Body of pancreas (tissue), 4 donors: ENCODE data around the gene NXT1. TPM values are rescaled to one million over a fixed set of nuclear protein-coding genes. Genes with fewer than 3 reads are reported as not detected.

Experiments used
- ATAC-seq: fragments of 150-250 bp; one replicate; pipeline ENCODE4 v1.9.1; 2016
- DNase-seq, 4 donors: peaks; one replicate each; pipeline ENCODE4 v3.0.0-alpha.2; 2019
- H3K27ac ChIP-seq, 4 donors: fragments of 200-600 bp; sonication (generic); 1 replicate in 3 of 4; 2 replicates in 1 of 4; pipeline versions ENCODE4 v1.5.1 to v1.6.1; 2016 to 2019; ENCODE audit warnings: mild to moderate bottlenecking in 1 of 4, mixed read lengths in 1 of 4, moderate library complexity in 1 of 4
- H3K27me3 ChIP-seq, 2 donors: fragments of 200-600 bp; sonication (generic); one replicate each; pipeline ENCODE4 v1.6.0; 2016; ENCODE audit warnings: mild to moderate bottlenecking in 1 of 2
- H3K36me3 ChIP-seq, 2 donors: fragments of 200-600 bp; sonication (generic); replicated peaks in 1 of 2; 2 replicates each; pipeline ENCODE4 v1.5.1; 2016; ENCODE audit warnings: low read depth in 2 of 2; ENCODE audit not compliant: insufficient read depth in 1 of 2
- H3K4me1 ChIP-seq: fragments of 200-600 bp; sonication (generic); one replicate; pipeline ENCODE4 v1.6.0; 2016
- H3K4me3 ChIP-seq, 2 donors: fragments of 200-600 bp; sonication (generic); 1 replicate in 1 of 2; 2 replicates in 1 of 2; pipeline ENCODE4 v1.5.1; 2016 to 2019
- H3K9me3 ChIP-seq, 3 donors: fragments of 200-600 bp; sonication (generic); 1 replicate in 2 of 3; 2 replicates in 1 of 3; pipeline ENCODE4 v1.5.1; 2016
- POLR2A ChIP-seq, 3 donors: fragments of 450-650 bp; IDR thresholded peaks; one replicate each; pipeline ENCODE4 v1.6.1; 2016; ENCODE audit warnings: antibody characterized with exemption in 3 of 3, mild to moderate bottlenecking in 2 of 3
- WGBS, 2 donors: methylation state at CpG; one replicate each; pipeline ENCODE4 v1.1.5; 2017; 5-methylcytosine and 5-hydroxymethylcytosine counted together
- intact Hi-C: fragments of 100-400 bp; cut with DNase I; formaldehyde crosslinking; loops from one replicate; pipeline ENCODE4 v1.15.1; 2023
- total RNA-seq, 2 donors: library from RNA; depleted of rRNA; stranded (reverse); fragments of >200 nt; gene quantifications; one replicate each; pipeline ENCODE4 v1.1.0, GENCODE V29; 2016
- TF ChIP-seq, protein P1 (sequence below), 7 experiments: fragments of 450-650 bp in 4 of 7; fragments of 200-600 bp in 3 of 7; sonication (generic) in 3 of 7; IDR thresholded peaks; one replicate each; pipeline ENCODE4 v1.5.1; 2016 to 2019; ENCODE audit warnings: antibody characterized with exemption in 7 of 7

Gene NXT1
- 10 to 100 TPM in 1 of 2 donors, 1 to 10 TPM in 1; 6.5 to 16.2 TPM for total RNA-seq

DNA sequence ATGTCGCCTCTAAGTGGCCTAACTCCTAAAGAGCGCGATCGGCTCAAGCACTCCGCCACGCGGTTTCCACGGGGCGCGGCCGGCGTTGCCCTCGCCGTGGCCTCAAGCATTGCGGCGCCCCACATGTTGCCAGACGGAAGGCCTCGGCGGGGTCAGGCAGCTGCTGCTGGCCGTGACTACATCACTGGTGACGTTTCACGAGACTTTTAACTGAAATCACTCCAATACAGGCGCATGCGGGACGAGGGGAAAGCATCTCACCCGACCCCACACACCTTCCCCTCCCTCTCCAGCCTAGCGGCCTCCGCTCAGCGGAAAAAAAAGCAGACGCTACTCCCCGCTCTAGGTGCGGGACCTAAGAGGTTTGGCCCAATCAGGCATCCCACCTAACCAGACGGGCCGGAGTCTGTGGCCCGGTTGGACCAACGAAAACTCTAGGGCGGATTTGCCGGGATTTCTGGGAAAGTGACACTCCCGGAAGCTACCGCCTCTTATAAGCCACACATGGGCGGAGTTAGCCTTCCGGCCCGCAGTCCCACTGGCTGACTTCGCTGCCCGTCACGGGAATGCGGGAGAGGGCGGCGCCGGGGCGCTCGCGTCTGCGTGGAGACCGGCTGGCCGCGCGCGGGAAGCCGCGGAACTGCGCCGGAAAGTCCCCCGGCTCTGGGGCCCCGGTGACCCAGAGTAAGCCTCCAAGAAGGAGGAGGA lies at the start of gene NXT1:
NXT1 (plus strand) TSS at position 596 of the 708 bp plus-strand sequence. CDS start 3,251 bp downstream, outside the sequence.
- DNase-seq = peak; percentile 97 to 98 (median 98)
- H3K4me1 ChIP-seq = peaks cover 18% of the 10 kb centered on the region
- peak within 1 kb of the TSS; percentile 70 to 94 for H3K4me3 ChIP-seq
- H3K27me3 ChIP-seq = no peaks in the 10 kb centered on the region
- no peaks in the 10 kb centered on the region for H3K9me3 ChIP-seq
- TF ChIP-seq, protein P1, sequence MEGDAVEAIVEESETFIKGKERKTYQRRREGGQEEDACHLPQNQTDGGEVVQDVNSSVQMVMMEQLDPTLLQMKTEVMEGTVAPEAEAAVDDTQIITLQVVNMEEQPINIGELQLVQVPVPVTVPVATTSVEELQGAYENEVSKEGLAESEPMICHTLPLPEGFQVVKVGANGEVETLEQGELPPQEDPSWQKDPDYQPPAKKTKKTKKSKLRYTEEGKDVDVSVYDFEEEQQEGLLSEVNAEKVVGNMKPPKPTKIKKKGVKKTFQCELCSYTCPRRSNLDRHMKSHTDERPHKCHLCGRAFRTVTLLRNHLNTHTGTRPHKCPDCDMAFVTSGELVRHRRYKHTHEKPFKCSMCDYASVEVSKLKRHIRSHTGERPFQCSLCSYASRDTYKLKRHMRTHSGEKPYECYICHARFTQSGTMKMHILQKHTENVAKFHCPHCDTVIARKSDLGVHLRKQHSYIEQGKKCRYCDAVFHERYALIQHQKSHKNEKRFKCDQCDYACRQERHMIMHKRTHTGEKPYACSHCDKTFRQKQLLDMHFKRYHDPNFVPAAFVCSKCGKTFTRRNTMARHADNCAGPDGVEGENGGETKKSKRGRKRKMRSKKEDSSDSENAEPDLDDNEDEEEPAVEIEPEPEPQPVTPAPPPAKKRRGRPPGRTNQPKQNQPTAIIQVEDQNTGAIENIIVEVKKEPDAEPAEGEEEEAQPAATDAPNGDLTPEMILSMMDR (IDR thresholded peaks at IDR 0.05) = peak in 1 of 7 experiments; percentile 3
- TF ChIP-seq POLR2A (IDR thresholded peaks at IDR 0.05) = peak; percentile 81 to 97 (median 96)
- ATAC-seq = peak; percentile 94
- WGBS, 2 donors = 0% methylated on average over 23 to 65 of the region's 65 CpGs
- peak within 1 kb of the TSS; percentile 93 to 99 (median 98) for H3K27ac ChIP-seq
- H3K36me3 ChIP-seq = peaks cover 0 to 8% of the 10 kb centered on the region in 2 donors
- intact Hi-C loops = no loop called here

DNA sequence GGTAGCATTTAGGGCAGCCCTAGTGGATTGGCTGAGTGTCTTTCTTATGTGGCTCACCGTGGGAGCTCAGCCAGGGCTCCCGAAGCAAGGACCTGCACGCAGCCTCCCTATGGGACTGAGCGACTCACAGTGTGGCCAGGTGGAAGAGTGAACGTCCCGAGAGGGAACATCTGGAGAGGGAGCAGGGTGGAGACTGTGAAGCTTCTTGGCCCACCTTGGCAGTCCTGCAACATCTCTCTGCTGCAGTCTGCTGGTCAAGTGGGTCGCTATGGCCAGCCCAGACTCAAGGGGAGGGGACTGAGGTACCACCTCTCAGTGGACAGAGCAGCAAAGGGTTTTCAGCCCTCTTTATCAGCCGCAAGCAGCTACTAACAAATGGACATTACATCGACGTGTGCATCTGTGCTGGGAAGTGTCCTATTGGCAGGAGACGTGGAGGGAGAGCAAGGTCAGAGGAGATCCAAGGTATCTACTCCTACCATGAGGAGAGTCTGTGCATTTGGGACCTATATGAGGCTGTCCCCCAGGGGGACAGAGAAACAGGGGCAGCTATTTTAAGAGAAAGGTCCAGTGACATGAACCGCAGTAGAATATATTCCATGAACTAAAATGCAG lies 49.0 kb upstream of the NXT1 start:
- TF ChIP-seq, protein P1 (IDR thresholded peaks at IDR 0.05) = no peak
- Histone ChIP-seq H3K36me3 (no peaks in the 10 kb centered on the region), H3K27ac (no peak overlapping the region), H3K4me1 (no peaks in the 10 kb centered on the region), H3K27me3 (no peaks in the 10 kb centered on the region), H3K4me3 (no peak overlapping the region), H3K9me3 (no peaks in the 10 kb centered on the region)
- intact Hi-C loops = no loop called here
- ATAC-seq = no peak
- DNase-seq = no peak
- 76 to 81% methylated on average over 11 to 12 of the region's 12 CpGs for WGBS, 2 donors

DNA sequence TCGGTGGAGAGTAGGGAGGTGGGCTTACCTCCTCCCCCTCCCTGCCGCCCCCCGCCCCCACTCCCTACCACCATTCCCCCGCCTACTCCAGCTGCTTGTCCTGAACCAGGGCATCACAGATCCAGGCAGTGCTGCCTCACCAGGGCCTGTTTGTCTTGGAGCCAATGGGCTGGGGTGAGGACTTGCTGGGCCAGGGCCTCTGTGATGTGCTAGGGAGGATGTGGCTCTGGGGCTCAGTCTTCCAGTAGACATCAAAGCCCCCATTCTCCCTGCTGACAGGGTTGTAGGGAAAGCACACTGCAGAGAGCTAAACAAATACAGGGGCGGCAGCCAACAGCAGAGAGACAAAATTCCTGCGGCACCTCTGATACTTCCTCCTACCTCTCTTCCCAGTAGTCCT lies 48.2 kb upstream of the NXT1 start:
- intact Hi-C loops = no loop called here
- H3K4me3 ChIP-seq = no peak overlapping the region
- no peaks in the 10 kb centered on the region for H3K9me3 ChIP-seq
- 27 to 40% methylated on average over 3 to 5 of the region's 6 CpGs for WGBS, 2 donors
- H3K36me3 ChIP-seq = no peaks in the 10 kb centered on the region
- TF ChIP-seq POLR2A (IDR thresholded peaks at IDR 0.05) = no peak
- TF ChIP-seq, protein P1 (IDR thresholded peaks at IDR 0.05) = no peak
- no peaks in the 10 kb centered on the region for H3K27me3 ChIP-seq
- ATAC-seq (no peak), DNase-seq (no peak)
- no peak overlapping the region for H3K27ac ChIP-seq
- no peaks in the 10 kb centered on the region for H3K4me1 ChIP-seq

DNA sequence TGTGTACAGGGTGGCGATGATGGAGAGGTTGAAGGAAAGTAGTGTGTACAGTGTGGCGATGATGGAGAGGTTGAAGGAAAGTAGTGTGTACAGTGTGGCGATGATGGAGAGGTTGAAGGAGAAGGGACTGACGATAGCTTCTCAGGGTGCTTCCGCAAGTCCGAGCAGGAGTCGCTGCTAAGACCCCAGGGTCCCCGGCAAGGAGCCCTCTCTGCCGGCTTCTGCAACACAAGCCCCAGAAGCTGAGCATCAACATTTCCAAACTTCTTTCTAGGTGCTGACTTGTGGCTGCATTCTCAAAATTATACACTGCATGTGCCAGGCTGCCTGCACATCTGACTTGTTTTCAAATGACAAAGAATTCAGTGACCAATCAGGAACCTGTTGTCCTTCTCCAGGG lies 47.8 kb upstream of the NXT1 start:
- H3K27me3 ChIP-seq = no peaks in the 10 kb centered on the region
- H3K4me1 ChIP-seq = no peaks in the 10 kb centered on the region
- H3K4me3 ChIP-seq = no peak overlapping the region
- ATAC-seq = no peak
- WGBS, 2 donors = 70% methylated on average over 9 of the region's 9 CpGs
- H3K36me3 ChIP-seq = no peaks in the 10 kb centered on the region
- intact Hi-C loops = no loop called here
- DNase-seq = no peak
- no peak overlapping the region for H3K27ac ChIP-seq
- H3K9me3 ChIP-seq = no peaks in the 10 kb centered on the region
- TF ChIP-seq POLR2A (IDR thresholded peaks at IDR 0.05) = no peak
- TF ChIP-seq, protein P1 (IDR thresholded peaks at IDR 0.05) = no peak
